Endothelial cell of umbilical vein (primary cell): ENCODE measurements around the gene OR5J2.

Experiments used
- CTCF ChIP-seq, 2 donors: IDR thresholded peaks; 1 replicate in 1 of 2; 2 replicates in 1 of 2; pipeline ENCODE4 v1.5.1; 2011; ENCODE audit warnings: low read length in 2 of 2, mild to moderate bottlenecking in 2 of 2, moderate library complexity in 2 of 2, control low read depth in 1 of 2, inconsistent platforms in 1 of 2, low read depth in 1 of 2; ENCODE audit not compliant: insufficient read depth in 1 of 2; ENCODE audit errors: extremely low read depth in 1 of 2
- EZH2 ChIP-seq: IDR thresholded peaks from 2 replicates; pipeline ENCODE4 v1.6.1; 2012; ENCODE audit warnings: borderline replicate concordance, low read depth, mild to moderate bottlenecking, moderate library complexity, low read length, inconsistent platforms; ENCODE audit not compliant: severe bottlenecking
- FOS ChIP-seq: IDR thresholded peaks from 2 replicates; pipeline ENCODE4 v1.6.1; 2011; ENCODE audit warnings: mild to moderate bottlenecking, low read length, moderate library complexity, borderline replicate concordance; ENCODE audit not compliant: insufficient read depth
- GATA2 ChIP-seq: IDR thresholded peaks from 2 replicates; pipeline ENCODE4 v1.7.0; 2011; ENCODE audit warnings: low read depth, mild to moderate bottlenecking, moderate library complexity, mixed read lengths, low read length; ENCODE audit not compliant: insufficient read length, insufficient read depth
- JUN ChIP-seq: IDR thresholded peaks from 2 replicates; pipeline ENCODE4 v1.6.1; 2011; ENCODE audit warnings: borderline replicate concordance, low read depth; ENCODE audit not compliant: insufficient read length, insufficient read depth
- MAX ChIP-seq: IDR thresholded peaks from 2 replicates; pipeline ENCODE4 v1.6.1; 2011; ENCODE audit not compliant: insufficient read depth, insufficient read length
- MYC ChIP-seq: IDR thresholded peaks from one replicate; pipeline ENCODE4 v1.6.1; 2011; ENCODE audit warnings: mild to moderate bottlenecking, low read depth, low read length
- POLR2A ChIP-seq: IDR thresholded peaks from 2 replicates; pipeline ENCODE4 v1.6.1; 2012; ENCODE audit warnings: low read depth, mild to moderate bottlenecking, control low read depth, low read length
- POLR2AphosphoS5 ChIP-seq: IDR thresholded peaks from 2 replicates; pipeline ENCODE4 v1.6.1; 2012; ENCODE audit warnings: low read depth, mild to moderate bottlenecking, control low read depth, low read length, moderate library complexity; ENCODE audit not compliant: insufficient read depth

GRCh38 chr11:56196705-56197104 lies 20.3 kb downstream of the OR5J2 start:
- TF ChIP-seq CTCF (IDR thresholded peaks at IDR 0.05; ENCODE audit: extremely low read depth in 1 of 2, insufficient read depth in 1 of 2, low read depth in 1 of 2, low read length in 2 of 2) (no peak), MYC (no peak), POLR2A (no peak), EZH2 (no peak), MAX (no peak), GATA2 (no peak), POLR2AphosphoS5 (no peak), FOS (no peak), JUN (no peak)
